ENCODE results near the gene PRR29.

PRR29 gene

DNA sequence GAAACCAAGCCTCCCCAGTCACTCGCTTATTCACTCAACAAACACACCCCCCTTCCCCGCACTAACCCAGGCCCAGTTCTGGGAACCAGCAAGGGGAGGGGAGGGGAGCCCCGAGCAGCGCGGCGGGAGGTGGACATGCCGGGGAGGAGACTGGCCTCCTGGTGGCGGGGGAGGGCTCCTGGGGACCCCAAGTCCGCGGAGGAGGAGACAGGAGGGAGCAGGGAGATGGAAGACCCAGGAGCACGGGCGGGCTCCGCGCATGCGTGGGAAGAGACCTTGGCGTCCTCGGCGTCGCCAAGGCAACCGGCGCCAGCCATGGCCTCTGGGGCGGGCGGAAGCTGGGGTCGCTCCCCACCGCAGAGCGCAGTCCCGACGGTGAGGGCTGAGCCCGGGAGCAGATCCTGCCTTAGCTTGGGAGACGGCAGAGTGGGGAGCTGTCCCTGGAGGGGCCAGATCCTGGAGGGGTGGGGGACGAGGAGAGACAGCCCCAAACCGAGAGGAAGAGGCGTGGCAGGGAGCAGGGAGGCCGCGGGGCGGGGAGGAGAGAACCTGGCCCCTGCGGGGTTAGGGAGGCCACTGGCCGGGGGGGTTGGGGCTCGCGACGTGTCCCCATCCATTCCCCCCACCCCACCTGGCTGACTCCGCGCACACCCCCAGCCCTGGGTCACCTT, at the start of gene PRR29:
Gene PRR29 (plus strand): TSS at position 302 of the 671 bp plus-strand sequence. CDS start 14 bp downstream, at position 316.
- DNase-seq, result peak; percentile 75

DNA sequence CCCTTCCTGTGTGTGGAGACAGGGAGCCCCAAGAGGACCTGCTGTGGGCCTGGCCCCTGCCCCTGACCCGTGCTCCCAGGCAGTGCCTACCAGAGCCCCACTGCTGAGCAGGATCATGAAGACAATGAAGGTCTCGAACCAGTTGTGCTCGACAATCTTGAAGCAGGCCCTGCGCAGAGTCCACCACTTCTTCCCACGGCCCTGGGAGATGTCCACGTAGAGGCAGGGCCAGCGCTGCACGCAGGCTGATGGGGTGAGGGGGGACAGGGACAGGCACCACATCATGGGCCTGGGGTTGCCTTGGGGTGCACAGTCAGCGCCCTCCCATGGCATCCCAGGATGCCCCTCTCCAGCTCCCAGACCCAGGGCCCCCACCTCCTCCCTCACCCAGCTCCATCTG, 49.6 kb upstream of the PRR29 start:
- no peak for DNase-seq

DNA sequence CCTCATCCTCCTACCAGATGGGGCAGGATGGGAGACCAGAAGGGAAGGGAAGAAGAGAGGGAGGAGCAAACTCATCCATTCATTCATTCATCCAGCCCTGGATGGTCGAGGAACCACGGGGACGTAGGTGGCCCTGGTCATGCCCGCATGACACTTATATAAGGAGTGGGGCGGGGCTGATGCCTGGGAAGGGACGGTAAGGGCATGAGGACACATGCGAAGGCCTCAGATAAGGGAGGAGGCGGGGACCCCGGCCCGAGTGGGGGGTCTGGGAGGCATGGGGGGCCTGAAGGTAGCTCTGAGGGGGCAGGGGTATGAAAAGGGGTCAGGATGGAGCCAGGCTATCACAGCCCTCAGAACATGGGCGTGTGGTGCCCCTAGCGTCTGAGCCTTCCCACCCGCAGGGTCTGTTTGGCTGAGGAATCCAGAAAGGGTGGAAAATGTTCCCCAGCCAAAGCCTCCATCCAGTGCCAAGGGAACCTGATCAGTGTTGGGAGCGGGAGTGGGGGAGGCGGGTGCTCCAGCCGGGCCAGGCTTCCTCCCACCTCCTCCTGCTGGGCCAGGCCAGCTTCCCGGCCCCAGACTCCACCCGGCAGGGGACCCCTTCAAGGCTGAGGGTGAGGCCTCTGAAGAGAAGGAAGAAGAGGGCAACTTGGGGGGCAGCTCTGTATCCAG, 48.4 kb upstream of the PRR29 start:
- DNase-seq, result no peak

DNA sequence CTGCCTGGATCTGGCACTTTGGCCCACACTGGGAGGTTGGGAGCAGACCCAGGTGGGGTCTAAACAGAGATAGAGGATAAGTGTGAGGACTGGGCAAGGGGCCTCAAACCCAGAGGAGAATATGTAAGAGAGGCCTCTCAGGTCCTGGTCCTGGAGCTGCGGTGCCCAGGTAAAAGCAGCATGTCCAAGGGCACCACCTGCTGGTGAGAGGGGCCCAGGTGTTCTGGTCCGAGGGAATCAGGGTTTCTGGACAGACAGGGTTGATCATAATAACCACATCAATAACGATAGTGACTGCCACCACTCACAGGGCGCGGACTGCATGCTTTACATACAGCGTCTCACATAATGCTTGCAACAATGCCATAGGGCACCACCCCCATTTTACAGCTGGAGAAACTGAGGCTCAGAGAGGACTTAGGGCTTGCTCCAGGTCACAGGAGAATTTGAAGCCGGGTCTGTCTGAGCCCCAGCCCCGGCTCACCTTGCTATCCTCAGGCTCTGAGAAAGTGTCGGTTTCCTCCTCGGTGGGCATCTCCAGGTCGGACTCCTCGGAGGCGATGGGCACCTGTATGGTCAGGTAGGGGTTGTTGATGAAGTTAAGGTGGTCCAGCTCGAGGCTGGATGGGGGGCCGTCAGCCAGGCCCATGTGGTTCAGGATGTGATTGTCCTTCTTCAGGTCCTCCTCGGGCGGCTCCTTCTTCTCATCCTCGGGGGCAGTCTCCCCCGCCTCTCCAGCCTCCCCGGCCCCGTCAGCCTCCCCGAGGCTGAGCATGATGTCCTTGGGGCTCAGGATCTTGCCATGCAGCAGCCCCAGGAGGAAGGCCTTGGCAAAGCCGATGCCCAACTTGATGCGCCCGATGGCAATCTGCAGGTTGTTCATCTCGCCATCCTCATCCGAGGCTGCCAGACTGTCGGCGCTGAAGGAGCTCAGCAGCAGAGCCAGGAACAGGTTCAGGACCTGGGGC, 46.9 kb upstream of the PRR29 start:
- no peak for DNase-seq

DNA sequence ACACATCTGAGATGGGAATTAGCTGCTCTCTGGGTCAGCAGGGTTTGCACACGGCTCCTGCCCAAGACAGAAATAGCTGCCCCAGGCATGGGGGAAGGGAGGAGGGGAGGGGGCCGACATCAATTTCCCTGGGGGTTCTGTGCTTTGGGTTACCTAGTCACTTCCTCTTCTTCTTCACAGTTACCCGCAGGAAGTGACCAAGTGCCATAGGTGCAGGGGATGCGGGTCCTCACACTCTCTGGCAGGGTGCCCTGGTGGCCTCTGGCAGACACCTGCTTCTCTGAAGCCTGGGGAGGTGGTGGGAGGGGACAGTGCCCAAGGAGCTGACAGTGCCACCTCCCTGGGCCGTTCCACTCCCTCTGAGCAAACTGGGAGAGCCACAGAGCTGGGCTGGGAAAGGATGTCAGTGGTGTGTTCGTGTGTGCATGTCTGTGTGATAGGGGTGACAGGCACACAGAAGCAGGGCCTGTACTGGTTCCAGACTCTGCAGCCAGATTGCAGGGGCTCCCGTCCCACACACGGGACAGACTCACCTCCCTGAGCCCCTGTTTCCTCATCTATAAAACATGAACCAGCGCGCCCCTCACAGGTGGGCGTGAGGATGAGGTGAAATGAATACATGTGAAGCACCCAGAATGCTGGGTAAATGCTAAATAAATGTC, 43.6 kb upstream of the PRR29 start:
- DNase-seq, result peak; percentile 37

DNA sequence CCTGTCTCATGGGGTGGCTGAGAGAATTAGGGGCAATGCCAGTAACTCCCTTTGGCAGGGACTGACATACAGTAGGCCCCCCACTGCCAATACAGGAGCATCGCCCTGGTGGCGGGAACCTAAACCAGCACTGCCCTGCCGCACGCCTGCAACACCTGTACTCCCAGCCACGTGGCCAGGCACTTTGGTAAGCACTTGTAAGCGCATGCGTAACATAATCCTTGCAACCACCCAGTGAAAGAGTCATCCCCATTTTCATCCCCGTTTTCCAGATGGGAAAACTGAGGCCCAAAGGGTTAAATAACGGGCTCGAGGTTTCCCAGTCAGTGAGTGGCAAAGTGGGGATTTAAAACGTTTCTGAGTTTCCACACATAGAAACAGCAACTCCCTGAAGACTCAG, 42.9 kb upstream of the PRR29 start:
- no peak for DNase-seq

DNA sequence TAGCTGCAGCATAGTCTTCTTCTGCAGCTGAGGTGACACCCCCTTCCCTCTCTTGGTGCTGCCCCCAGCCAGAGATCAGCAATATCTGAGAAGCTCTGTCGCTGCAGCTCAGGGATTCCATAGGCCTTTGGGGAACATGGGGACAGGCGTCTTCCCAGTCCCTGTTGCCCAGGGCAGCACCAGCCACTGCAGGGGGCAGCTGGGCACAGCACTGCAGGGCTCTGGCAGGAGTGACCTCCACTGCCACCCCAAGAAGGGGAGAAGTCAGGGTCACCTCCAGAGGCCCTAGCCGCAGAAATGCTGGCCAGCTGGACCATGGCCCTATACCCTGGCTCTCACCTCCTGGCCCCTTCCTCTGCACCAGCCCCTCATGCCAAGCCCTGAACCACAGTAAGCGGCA, 42.4 kb upstream of the PRR29 start:
- no peak for DNase-seq

DNA sequence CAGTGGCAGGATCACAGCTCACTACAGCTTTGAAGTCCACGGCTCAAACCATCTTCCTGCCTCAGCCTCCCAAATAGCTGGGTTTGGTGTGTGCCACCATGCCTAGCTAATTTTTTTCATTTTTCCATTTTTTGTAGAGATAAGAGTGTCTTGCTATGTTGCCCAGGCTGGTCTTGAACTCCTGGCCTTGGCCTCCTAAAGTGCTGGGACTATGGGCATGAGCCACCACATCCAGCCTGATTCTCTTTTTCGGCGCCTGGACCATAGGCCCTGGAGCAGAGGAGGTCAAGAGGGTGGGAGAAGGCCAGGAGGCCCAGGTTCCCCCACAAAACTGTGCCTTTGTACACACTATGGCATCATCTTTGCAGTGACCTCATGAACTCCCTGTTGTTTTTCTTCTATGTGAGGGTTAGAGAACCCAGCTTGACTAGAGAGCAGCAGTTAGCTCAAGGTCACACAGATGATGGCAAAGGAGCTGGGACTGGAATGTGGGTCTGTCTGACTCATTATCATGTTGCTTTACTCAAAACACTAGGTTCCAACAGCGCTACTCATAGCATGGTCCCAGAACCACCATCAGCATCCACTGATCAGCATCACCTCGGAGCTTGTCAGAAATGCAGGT, 41.7 kb upstream of the PRR29 start:
- DNase-seq, result no peak

DNA sequence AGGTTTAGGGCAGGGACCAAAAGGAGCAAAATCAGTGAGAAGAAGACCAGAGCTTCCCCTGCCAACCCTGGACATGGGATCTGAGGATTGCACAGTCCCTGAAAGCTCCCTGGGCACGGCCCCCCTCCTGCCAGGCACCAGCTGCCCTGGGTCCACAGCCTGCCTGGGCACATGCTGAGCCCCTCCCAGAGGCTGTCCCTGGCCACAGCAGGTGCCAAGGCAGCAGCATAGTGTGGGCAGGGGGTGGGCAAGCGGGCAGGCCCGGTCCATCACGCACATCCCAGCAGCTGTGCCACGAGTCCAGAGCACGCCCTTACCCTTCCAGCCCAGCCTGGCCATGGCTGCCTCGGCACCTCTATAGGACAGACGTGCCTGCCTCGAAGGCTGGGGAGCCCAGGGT, 38.1 kb upstream of the PRR29 start:
- DNase-seq, result peak; percentile 59

DNA sequence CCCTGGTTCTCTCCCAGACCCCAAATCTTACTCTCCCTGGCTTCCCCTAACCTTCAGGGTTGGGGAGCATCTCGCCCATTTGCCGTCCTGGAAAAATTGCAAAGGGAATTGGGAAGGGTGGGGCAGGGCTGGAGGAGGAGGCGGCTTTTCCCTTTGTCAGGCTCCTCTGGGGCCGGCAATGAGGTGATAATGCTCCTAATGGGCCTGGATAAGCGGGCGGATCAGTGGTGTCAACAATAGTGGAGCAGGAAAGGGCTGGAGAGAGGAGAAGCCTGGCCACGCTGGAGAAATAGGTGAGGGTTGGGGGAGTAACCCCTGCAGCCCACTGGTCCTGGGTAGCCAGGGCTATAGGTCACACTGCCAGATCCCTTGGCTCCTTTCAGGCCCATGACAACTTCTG, 37.7 kb upstream of the PRR29 start:
- no peak for DNase-seq

DNA sequence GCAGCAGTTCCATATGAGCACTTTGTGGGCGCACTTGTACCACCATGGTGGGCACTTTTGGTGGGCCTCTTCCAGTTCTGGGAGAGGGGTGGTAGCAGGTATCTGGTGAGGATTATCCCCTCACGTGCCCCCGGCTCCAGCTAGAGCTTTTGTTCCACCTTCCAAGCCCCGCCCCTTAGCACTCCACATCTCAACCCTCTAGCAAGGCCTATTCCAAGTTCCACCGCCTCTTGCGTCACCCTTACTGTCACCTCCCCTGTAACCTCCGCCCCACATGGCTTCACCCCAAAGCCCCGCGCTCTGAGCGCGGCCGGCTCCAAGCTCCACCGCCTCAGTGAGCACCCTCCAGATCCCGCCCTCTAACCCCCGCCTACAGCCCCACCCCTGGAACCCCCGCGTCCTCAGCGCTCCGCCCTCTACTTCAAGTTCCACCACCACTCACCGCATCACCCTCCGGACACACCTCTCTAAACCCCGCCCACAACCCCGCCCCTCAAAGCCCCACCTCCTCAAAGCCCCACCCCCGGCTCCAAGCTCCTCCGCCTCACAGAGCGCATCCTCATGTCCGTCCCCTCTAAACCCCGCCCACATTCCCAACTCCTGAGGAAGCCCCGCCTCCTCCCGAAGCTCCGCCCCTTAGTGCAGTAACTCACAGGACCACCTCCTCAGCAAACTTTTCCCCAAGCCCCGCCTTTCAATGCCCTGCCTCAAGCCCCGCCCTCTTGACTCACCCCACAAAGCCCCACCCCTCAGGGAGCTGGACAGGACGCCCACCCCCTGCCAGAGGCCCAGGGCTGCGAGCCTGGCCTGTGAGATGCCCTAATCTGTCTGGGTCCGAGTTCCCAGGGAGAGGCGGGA, 36.6 kb upstream of the PRR29 start:
- DNase-seq, result no peak

DNA sequence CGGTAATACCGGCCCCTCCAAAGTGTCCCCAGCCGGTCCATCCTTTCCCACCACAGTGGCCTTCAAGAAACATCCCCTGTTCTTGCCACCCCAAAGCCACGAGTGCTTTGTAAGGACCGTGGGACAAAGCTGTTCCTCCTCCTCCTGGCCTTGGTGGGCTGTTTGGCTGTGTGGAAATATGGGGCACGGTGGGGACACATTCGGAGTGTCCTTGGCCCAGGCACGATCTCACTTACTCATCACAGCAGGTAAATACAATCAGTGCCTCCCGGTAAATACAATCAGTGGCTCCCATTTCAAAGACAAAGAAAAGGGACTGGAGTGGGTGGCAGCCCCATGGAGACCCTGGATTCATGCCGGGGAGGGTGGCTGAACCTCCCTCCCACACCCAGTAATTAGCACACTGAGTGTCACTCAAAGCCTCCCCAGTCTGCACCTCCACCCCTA, 35.8 kb upstream of the PRR29 start:
- DNase-seq, result peak; percentile 78

DNA sequence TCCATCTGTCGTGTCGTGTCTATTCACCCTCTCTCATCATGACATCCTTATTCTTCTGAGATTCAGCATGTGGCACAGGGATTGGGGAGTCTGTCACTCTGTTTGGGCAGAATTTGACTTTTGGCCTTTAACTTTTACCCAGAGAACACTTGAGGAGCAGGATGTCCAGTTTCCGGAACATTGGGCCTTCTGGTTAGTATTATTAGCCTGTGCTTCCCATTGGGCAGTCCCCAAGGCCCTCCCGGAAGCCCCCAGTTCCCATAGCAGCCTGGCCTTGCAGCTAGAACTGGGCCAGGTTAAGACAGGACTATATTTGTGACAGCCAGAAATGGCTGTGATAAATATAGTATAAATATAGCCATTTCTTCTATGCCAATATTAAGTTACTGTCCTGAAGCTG, 35.0 kb upstream of the PRR29 start:
- DNase-seq, result no peak

DNA sequence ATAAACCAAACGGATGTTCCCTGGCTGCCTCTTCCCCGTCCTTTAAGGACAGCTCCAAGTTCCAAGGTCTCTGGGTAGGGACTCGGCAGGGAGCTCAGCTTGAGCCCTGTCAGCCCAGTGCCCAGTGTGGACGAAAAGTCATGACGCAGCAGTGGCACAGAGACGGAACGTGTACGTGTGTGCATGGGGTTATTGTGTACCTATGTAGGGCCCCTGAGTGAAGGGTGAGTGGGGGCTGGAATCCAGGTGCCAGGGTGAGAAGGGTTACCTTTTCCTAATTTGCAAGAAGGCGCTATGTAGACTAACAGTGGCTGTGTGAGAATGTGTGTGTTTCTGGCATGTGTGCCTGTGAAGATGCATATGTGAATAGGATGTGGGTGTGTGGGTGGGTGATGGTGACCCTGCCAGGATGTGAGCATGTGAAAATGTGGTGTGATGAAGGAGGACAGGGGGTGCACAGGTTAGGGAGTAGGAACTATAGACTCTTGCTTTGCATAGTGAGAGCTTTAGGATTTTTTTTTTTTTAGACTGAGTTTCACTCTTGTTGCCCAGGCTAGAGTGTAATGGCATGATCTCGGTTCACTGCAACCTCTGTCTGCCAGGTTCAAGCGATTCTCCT, 31.4 kb upstream of the PRR29 start:
- DNase-seq, result no peak

DNA sequence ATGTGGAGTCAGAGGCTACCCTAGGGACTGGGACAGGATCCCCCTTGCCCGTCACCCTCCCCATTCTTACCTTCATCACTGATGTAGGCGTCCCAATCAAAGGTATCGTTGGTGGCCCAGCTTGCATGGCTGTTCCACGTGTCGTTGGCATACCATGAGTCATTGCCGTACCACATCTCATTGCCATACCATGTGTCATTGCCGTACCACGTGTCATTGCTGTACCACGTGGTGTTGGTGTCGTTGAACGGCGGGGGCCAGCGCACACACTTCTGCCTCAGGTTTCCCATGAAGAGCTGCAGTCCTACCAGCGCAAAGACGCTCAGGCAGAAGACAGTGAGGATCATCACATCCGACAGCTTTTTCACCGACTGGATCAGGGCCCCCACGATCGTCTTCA, 30.2 kb upstream of the PRR29 start:
- DNase-seq, result no peak

DNA sequence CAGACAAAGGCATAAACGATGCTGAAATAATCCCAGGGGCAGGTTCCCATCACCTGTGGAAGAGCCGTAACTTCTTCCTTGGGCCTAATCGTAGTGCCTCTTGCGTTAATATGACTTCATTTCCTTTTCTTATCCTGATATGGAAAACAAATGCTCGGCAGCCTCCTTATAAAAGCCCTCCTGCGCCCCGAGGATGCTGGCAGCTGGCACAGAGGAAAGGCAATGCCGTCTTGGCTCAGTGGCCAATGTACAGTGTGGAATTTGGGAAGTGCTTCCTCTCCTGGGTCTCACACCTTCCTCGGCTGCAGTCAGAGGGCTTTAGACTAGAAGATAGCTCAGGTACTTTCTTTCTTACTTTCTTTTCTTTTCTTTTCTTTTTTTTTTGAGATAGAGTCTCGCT, 28.9 kb upstream of the PRR29 start:
- no peak for DNase-seq

DNA sequence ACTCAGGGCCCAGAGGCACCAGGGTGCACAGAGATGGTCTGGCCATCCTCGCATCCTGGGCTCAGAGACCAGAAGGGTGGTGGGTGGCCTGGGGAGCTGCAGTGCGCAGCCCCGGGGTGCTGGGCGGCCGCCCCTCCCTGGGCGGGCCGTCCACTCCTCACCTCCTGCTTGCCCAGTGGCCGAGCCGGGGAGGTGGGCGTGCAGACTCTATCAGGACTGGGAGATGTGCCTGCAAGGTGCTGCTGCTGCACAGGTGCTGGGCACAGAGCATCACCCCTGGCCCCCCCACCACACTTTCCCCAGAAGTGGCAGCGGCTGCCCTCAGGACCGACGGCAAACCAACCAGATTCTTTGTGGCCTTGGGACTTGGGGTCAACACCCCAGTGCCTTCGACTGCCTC, 25.4 kb upstream of the PRR29 start, which contains the start of gene SCN4A:
Gene SCN4A (minus strand): TSS at position 123 of the 400 bp plus-strand sequence. CDS start 77 bp downstream, at position 46.
- no peak for DNase-seq

DNA sequence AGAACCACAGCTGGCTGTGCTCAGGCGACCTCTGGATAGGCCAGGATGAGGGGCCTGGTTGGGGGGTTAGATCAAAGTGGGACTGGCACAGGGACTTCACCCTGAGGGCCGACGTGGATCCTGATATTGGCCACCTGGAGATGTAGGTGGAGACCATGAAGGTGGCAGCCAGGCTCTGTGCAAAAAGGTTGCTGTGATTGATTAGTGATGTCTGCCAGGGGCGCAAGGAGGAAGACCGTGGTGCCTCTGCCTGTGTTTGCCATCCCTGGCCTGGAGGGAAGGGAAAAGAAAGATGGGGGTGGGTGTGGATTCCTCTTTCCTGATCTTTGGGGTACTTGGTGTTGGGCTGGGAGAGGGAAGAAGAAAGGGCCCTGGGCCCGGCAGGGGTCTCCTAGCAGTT, 24.9 kb upstream of the PRR29 start:
- DNase-seq, result no peak

DNA sequence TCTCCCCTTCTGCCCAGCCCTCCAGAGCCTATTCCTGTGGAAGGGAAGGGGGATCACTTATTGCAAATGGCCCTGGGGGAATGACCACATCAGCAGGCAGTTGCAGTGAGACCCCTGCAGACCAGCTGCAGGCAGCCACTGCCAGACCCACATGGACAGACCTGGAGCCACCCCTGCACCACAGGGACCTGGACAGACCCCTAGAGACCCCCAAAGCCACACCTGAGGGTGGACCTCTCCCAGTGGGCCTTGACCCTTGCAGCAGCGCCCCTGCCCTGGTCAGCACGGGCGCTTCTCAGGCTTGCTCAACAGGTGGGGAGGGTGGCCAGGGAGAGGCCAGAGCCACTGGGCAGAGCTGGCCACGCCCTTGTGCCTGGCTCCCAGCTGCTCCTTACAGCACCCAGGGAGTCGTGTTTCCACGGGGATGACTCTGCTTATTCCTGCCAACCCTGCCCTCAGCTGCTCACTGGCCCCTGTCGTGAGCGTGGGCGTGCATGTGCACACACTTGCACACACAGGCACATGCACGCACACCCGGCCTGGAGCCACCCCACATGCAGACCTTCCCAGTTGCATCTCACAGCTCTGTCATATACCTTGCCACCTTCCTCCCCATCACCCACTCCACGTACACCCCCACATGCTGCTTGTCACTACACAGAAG, 24.1 kb upstream of the PRR29 start:
- DNase-seq, result peak; percentile 41

DNA sequence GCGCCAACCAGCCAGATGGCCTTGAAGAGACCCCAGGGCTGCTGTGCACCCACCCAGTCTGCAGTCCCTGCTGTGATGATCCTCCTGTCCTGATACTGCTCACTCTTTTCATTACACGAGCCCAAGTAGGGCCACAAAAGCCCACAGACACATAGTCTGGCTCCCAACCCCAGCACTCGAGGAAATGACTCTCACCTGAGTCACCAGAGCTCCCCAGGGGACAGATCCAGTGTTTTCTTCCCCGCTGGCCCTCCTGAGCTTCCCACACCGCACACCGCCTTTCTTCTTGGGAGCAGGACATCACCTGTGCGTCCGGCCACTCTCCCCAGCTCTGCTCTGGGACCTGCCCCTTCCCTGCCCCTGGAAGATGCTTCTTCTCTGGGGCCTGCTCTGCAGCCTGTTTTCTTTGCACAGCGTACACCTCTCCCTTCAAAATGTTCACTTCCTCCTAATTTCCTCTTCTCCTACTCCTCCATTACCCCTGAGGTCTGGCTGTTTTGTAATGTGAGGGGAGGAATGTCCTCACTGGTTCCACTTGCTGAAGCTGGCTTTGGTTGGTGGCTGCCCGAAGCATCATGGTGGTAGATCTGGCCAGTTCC, 23.5 kb upstream of the PRR29 start:
- no peak for DNase-seq
